ENCODE measurements around the gene ELOA. TPM values are rescaled to one million over a fixed set of nuclear protein-coding genes. Genes with fewer than 3 reads are reported as not detected.
A peak's percentile ranks its signal among the peaks of the same experiment; 100 is the strongest.
"Not testable (repeated sequence)": the region's sequence is repeated elsewhere in the genome, so short reads cannot be mapped to it uniquely, and the experiment has no call there.

Gene ELOA
- total RNA-seq, 2 experiments from 2014 or later = 28.1 to 33.0 TPM

DNA sequence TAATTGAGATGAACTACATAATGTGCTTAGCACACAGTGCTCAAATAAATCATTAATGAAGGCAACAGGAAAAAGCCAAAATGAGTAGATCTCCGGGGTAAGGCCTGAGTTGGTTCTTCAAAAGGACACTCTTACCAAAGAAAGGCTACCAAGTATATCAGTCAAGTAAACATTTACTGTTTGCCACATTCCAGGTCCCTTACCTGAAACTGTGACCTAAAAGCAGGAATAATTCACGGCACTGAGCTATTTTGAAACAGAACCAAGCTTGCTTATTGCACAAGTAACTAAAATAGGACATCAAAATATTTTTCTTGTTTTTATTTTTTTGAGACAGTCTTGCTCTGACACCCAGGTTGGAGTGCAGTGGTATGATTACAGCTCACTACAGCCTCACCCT lies 32.9 kb downstream of the ELOA start:
- H3K4me1 Mint-ChIP-seq (ENCODE audit: low read depth) = peaks cover 47% of the 10 kb centered on the region
- peaks cover 29% of the 10 kb centered on the region for H3K36me3 Mint-ChIP-seq (ENCODE audit: low read depth)
- H3K36me3 ChIP-seq (ENCODE audit: insufficient read depth, low read length) = peaks cover 10% of the 10 kb centered on the region
- ChIA-PET POLR2A (interaction anchor here (1.0 kb wide), 1 partner anchor 15 kb away, joined by 3 read pairs; no protein-coding TSS in a partner anchor), CTCF (interaction anchor here (1.2 kb wide), 1 partner anchor 34 kb away, joined by 4 read pairs; no protein-coding TSS in a partner anchor)
- H3K4me3 ChIP-seq (ENCODE audit: low read length) = no peak overlapping the region
- H3K9me3 Mint-ChIP-seq = no peaks in the 10 kb centered on the region
- no peaks in the 10 kb centered on the region for H3K27me3 ChIP-seq (ENCODE audit: control insufficient read depth in 1 of 2, insufficient read depth in 2 of 2, low read length in 2 of 2)
- TF ChIP-seq, protein P1, sequence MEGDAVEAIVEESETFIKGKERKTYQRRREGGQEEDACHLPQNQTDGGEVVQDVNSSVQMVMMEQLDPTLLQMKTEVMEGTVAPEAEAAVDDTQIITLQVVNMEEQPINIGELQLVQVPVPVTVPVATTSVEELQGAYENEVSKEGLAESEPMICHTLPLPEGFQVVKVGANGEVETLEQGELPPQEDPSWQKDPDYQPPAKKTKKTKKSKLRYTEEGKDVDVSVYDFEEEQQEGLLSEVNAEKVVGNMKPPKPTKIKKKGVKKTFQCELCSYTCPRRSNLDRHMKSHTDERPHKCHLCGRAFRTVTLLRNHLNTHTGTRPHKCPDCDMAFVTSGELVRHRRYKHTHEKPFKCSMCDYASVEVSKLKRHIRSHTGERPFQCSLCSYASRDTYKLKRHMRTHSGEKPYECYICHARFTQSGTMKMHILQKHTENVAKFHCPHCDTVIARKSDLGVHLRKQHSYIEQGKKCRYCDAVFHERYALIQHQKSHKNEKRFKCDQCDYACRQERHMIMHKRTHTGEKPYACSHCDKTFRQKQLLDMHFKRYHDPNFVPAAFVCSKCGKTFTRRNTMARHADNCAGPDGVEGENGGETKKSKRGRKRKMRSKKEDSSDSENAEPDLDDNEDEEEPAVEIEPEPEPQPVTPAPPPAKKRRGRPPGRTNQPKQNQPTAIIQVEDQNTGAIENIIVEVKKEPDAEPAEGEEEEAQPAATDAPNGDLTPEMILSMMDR (IDR thresholded peaks at IDR 0.05) = no peak
- H3K4me3 Mint-ChIP-seq = peak overlapping the region; percentile 38
- no peaks in the 10 kb centered on the region for H3K27me3 Mint-ChIP-seq
- DNase-seq = no peak
- ATAC-seq (ENCODE audit: poor library complexity) = no peak
- H3K27ac Mint-ChIP-seq = peak overlapping the region; percentile 98
- H3K9me3 ChIP-seq (ENCODE audit: control insufficient read depth in 1 of 2, insufficient read depth in 1 of 2, low read length in 2 of 2) = no peaks in the 10 kb centered on the region
- H3K4me1 ChIP-seq (ENCODE audit: insufficient read depth, low read length) = peaks cover 36% of the 10 kb centered on the region
- no peak overlapping the region for H3K27ac ChIP-seq (ENCODE audit: low read depth in 1 of 2, low read length in 2 of 2)
- intact Hi-C loops (cut with DNase I, micrococcal nuclease) = loop anchor here in 1 of 2 experiments (5.0 kb wide), 1 partner anchor 34 kb away; the partner anchor contains the start of gene ELOA

DNA sequence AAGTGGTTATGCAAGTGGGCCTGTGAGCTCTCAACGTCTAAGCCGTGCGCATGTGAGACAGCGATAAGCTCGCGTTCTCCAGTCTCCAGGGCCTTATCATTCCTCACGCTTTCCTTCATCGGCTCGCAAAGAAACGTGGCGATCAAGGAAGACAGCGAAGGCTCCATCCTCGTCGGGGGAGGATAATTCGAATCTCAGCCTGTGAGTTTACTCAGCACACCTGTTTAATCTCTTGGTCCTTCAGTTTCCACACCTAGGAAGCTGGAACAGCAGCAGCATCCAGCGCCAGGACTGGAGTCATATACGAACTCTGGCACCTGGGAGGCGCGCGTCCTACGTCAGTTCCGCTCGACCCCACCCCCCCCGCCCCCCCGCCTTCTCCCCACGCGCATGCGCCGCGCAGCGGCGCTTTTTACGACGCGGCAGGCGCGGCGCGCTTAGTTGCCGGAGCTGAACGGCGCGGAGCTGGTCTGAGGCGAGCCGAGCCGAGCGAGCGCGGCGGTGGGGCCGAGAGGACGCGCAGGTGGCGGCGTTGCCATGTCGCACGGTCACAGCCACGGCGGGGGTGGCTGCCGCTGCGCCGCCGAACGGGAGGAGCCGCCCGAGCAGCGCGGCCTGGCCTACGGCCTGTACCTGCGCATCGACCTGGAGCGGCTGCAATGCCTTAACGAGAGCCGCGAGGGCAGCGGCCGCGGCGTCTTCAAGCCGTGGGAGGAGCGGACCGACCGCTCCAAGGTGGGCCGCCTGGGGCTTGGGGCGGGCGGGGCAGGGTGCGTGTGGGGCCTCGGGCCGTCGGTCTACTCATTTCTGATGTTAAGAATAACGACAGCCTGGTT lies 34.9 kb downstream of the ELOA start, which contains the start of gene PITHD1:
PITHD1 (plus strand) TSS at position 440 of the 836 bp plus-strand sequence; CDS start at position 538, 98 bp downstream.
- TF ChIP-seq, protein P1 (IDR thresholded peaks at IDR 0.05) = no peak
- ATAC-seq (ENCODE audit: poor library complexity) (peak; percentile 80), DNase-seq (peak; percentile 58 to 94 (median 78))
- Histone ChIP-seq H3K4me1 (ENCODE audit: insufficient read depth, low read length) (peaks cover 34% of the 10 kb centered on the region), H3K27ac (ENCODE audit: low read depth in 1 of 2, low read length in 2 of 2) (peak within 1 kb of the TSS; percentile 81 to 89), H3K27me3 (ENCODE audit: control insufficient read depth in 1 of 2, insufficient read depth in 2 of 2, low read length in 2 of 2) (no peaks in the 10 kb centered on the region), H3K36me3 (ENCODE audit: insufficient read depth, low read length) (peaks cover 18% of the 10 kb centered on the region), H3K4me3 (ENCODE audit: low read length) (peak within 1 kb of the TSS; percentile 80), H3K9me3 (ENCODE audit: control insufficient read depth in 1 of 2, insufficient read depth in 1 of 2, low read length in 2 of 2) (no peaks in the 10 kb centered on the region)
- POLR2A ChIA-PET = interaction anchor here (0.6 to 3.4 kb wide), 14 partner anchors 13 to 434 kb away, joined by 3 to 28 read pairs (median 4); partner anchors contain the start of genes ELOA, GALE, HMGCL and HNRNPR
- Mint-ChIP-seq H3K4me3 (peak within 1 kb of the TSS; percentile 92), H3K27me3 (no peaks in the 10 kb centered on the region), H3K9me3 (no peaks in the 10 kb centered on the region), H3K36me3 (ENCODE audit: low read depth) (peaks cover 31% of the 10 kb centered on the region), H3K4me1 (ENCODE audit: low read depth) (peaks cover 46% of the 10 kb centered on the region), H3K27ac (peak within 1 kb of the TSS; percentile 98)
- CTCF ChIA-PET = interaction anchor here (0.7 to 1.5 kb wide), 2 partner anchors 33 to 87 kb away, joined by 3 to 5 read pairs; no protein-coding TSS in a partner anchor
- intact Hi-C loops (cut with DNase I, micrococcal nuclease) = loop anchor here (1.0 to 5.0 kb wide), 3 partner anchors 13 to 36 kb away; partner anchors contain the start of genes ELOA (in 1 of the 2), GALE (in 1 of the 2) and LYPLA2 (in 1 of the 2)

DNA sequence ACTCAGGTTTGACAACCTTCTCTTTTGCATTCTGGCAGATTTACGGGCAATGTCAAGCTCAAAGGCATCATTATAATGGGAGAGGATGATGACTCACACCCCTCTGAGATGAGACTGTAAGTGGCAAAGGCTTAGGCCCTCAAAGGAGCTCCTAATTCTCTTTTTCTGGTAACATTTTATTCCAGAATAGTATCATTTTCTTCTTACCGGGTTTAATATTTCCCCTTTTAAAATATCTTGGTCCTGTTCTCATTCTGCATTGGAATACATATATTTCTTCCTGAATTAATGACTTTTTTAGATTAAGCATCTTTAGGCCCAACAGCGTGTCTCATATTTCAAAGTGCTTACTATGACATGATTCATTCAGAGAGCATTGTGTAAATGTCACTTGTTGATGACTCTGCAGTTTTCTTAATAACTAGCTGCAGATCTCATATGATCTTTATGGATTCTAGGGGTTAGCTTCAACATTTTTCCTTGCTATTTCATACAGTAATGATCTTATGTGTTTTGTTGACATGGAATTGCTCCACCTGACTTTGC lies 36.6 kb downstream of the ELOA start:
- H3K9me3 Mint-ChIP-seq = no peaks in the 10 kb centered on the region
- Histone ChIP-seq H3K4me1 (ENCODE audit: insufficient read depth, low read length) (peaks cover 34% of the 10 kb centered on the region), H3K9me3 (ENCODE audit: control insufficient read depth in 1 of 2, insufficient read depth in 1 of 2, low read length in 2 of 2) (no peaks in the 10 kb centered on the region), H3K4me3 (ENCODE audit: low read length) (no peak overlapping the region), H3K27ac (ENCODE audit: low read depth in 1 of 2, low read length in 2 of 2) (no peak overlapping the region), H3K36me3 (ENCODE audit: insufficient read depth, low read length) (peaks cover 23% of the 10 kb centered on the region), H3K27me3 (ENCODE audit: control insufficient read depth in 1 of 2, insufficient read depth in 2 of 2, low read length in 2 of 2) (no peaks in the 10 kb centered on the region)
- TF ChIP-seq, protein P1 (IDR thresholded peaks at IDR 0.05) = no peak
- ChIA-PET CTCF (interaction anchor here (1.2 to 2.5 kb wide), 3 partner anchors 10 to 30 kb away, joined by 4 to 10 read pairs (median 4); no protein-coding TSS in a partner anchor), POLR2A (interaction anchor here (0.6 to 3.4 kb wide), 7 partner anchors 8 to 180 kb away, joined by 3 to 28 read pairs (median 4); partner anchors contain the start of genes GALE, LYPLA2 and PNRC2)
- intact Hi-C loops (cut with DNase I, micrococcal nuclease) = loop anchor here in 1 of 2 experiments (5.0 kb wide), 1 partner anchor 38 kb away; the partner anchor contains the start of gene ELOA
- H3K4me1 Mint-ChIP-seq (ENCODE audit: low read depth) = peaks cover 38% of the 10 kb centered on the region
- peak overlapping the region; percentile 98 for H3K27ac Mint-ChIP-seq
- DNase-seq = no peak
- H3K27me3 Mint-ChIP-seq = no peaks in the 10 kb centered on the region
- no peak for ATAC-seq (ENCODE audit: poor library complexity)
- H3K4me3 Mint-ChIP-seq = peak overlapping the region; percentile 88
- peaks cover 46% of the 10 kb centered on the region for H3K36me3 Mint-ChIP-seq (ENCODE audit: low read depth)

DNA sequence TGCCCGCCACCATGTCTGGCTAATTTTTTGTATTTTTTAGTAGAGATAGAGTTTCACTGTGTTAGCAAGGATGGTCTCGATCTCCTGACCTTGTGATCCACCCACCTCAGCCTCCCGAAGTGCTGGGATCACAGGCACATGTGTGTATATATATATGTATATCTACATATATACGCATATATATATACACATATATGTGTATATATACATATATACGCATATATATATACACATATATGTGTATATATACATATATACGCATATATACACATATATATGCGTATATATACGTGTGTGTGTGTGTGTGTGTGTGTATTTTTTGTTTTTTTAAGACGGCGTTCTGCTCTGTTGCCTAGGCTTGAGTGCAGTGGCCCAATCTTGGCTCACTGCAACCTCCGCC lies 39.9 kb downstream of the ELOA start:
- peaks cover 30% of the 10 kb centered on the region for H3K4me1 Mint-ChIP-seq (ENCODE audit: low read depth)
- H3K27ac ChIP-seq (ENCODE audit: low read depth in 1 of 2, low read length in 2 of 2); H3K27me3 ChIP-seq (ENCODE audit: control insufficient read depth in 1 of 2, insufficient read depth in 2 of 2, low read length in 2 of 2); H3K4me3 Mint-ChIP-seq; DNase-seq; H3K9me3 ChIP-seq (ENCODE audit: control insufficient read depth in 1 of 2, insufficient read depth in 1 of 2, low read length in 2 of 2); H3K27ac Mint-ChIP-seq; POLR2A ChIA-PET; intact Hi-C loops (cut with DNase I, micrococcal nuclease); H3K27me3 Mint-ChIP-seq; H3K9me3 Mint-ChIP-seq; H3K4me3 ChIP-seq (ENCODE audit: low read length); ATAC-seq (ENCODE audit: poor library complexity): not testable (repeated sequence)
- CTCF ChIA-PET = interaction anchor here (1.8 kb wide), 1 partner anchor 11 kb away, joined by 9 read pairs; no protein-coding TSS in a partner anchor
- Histone ChIP-seq H3K36me3 (ENCODE audit: insufficient read depth, low read length) (peaks cover 52% of the 10 kb centered on the region), H3K4me1 (ENCODE audit: insufficient read depth, low read length) (peaks cover 24% of the 10 kb centered on the region)
- H3K36me3 Mint-ChIP-seq (ENCODE audit: low read depth) = peaks cover 73% of the 10 kb centered on the region
